ENCODE data around the gene CLIC4. TPM values are rescaled to one million over a fixed set of nuclear protein-coding genes. Genes with fewer than 3 reads are reported as not detected.

The CLIC4 gene
- total and polyA plus RNA-seq, 10 of the 15 experiments (the other 5 are each of a cell fraction or from before 2014, with no cell fraction given), result 20.4 to 107 (median 69.6) TPM

- no peaks in the 10 kb centered on the region for H3K79me2 ChIP-seq (ENCODE audit: control insufficient read depth, insufficient read depth, low read length)
- WGBS (ENCODE audit: insufficient coverage, insufficient replicate concordance, low lambda C conversion rate, missing lambda C conversion rate), result 9% methylated on average over 9 of the region's 9 CpGs
- H2AFZ ChIP-seq (ENCODE audit: control insufficient read depth, low read depth, low read length), result peak overlapping the region; percentile 30
- in situ Hi-C loops (cut with MboI), result no loop called here
- RAD21 ChIA-PET (ENCODE audit: unreplicated experiment), result interaction anchor here (0.5 to 2.4 kb wide), 13 partner anchors 11 to 103 kb away, joined by 3 to 12 read pairs (median 3); partner anchors contain the start of gene CLIC4
- CTCF ChIA-PET, result interaction anchor here (0.6 to 2.9 kb wide), 12 partner anchors 8 to 1176 kb away, joined by 3 to 12 read pairs (median 5); partner anchors contain the start of gene CLIC4
- peak overlapping the region; percentile 82 for H3K4me2 ChIP-seq (ENCODE audit: control insufficient read depth, insufficient read depth)
- no peaks in the 10 kb centered on the region for H3K27me3 ChIP-seq (replicated peaks in 1 of 2; ENCODE audit: control insufficient read depth in 2 of 2, insufficient read depth in 2 of 2, low read length in 1 of 2)
- SMC1A ChIA-PET (ENCODE audit: uncharacterized antibody, unreplicated experiment), result interaction anchor here (0.6 to 2.8 kb wide), 15 partner anchors 11 to 192 kb away, joined by 3 to 13 read pairs (median 5); partner anchors contain the start of gene CLIC4
- H3K36me3 ChIP-seq (ENCODE audit: control insufficient read depth in 2 of 2, insufficient read depth in 2 of 2, low read length in 1 of 2), result no peaks in the 10 kb centered on the region
- peak overlapping the region; percentile 23; the same call in 1 of the 2 replicates for H3K4me3 ChIP-seq
- no peaks in the 10 kb centered on the region for H4K20me1 ChIP-seq (ENCODE audit: control insufficient read depth, insufficient read depth)
- peak overlapping the region; percentile 10; the same call in 1 of the 2 replicates for H3K9ac ChIP-seq (ENCODE audit: control insufficient read depth, insufficient read depth, low read length)
- H3K9me3 ChIP-seq (replicated peaks; ENCODE audit: control insufficient read depth, insufficient read depth, low read length), result no peaks in the 10 kb centered on the region
- intact Hi-C loops (cut with micrococcal nuclease; ENCODE audit: unreplicated experiment), result no loop called here
- peaks cover 23% of the 10 kb centered on the region for H3K4me1 ChIP-seq (ENCODE audit: control insufficient read depth, insufficient read depth, low read length)
- POLR2A ChIA-PET, result interaction anchor here (0.6 to 2.8 kb wide), 6 partner anchors 12 to 100 kb away, joined by 3 to 12 read pairs (median 4); partner anchors contain the start of gene CLIC4
- ATAC-seq, result peak; percentile 98
- peak; percentile 86 for FAIRE-seq
- DNase-seq (ENCODE audit: low read depth, low spot score), result peak; percentile 71
- peak overlapping the region; percentile 52 for H3K27ac ChIP-seq (ENCODE audit: control insufficient read depth, insufficient read depth)
- no TSS peak for BruUV-seq (replicated peaks)
- TF ChIP-seq BACH1 (IDR thresholded peaks at IDR 0.05; ENCODE audit: borderline replicate concordance), result no peak; the same call in 1 of the 2 replicates
- TF ChIP-seq, protein P1, sequence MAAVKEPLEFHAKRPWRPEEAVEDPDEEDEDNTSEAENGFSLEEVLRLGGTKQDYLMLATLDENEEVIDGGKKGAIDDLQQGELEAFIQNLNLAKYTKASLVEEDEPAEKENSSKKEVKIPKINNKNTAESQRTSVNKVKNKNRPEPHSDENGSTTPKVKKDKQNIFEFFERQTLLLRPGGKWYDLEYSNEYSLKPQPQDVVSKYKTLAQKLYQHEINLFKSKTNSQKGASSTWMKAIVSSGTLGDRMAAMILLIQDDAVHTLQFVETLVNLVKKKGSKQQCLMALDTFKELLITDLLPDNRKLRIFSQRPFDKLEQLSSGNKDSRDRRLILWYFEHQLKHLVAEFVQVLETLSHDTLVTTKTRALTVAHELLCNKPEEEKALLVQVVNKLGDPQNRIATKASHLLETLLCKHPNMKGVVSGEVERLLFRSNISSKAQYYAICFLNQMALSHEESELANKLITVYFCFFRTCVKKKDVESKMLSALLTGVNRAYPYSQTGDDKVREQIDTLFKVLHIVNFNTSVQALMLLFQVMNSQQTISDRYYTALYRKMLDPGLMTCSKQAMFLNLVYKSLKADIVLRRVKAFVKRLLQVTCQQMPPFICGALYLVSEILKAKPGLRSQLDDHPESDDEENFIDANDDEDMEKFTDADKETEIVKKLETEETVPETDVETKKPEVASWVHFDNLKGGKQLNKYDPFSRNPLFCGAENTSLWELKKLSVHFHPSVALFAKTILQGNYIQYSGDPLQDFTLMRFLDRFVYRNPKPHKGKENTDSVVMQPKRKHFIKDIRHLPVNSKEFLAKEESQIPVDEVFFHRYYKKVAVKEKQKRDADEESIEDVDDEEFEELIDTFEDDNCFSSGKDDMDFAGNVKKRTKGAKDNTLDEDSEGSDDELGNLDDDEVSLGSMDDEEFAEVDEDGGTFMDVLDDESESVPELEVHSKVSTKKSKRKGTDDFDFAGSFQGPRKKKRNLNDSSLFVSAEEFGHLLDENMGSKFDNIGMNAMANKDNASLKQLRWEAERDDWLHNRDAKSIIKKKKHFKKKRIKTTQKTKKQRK (IDR thresholded peaks at IDR 0.05; ENCODE audit: low read depth, low read length), result no peak
- peak; percentile 65 for TF ChIP-seq SKIL (IDR thresholded peaks at IDR 0.05; ENCODE audit: low read depth, poor library complexity, severe bottlenecking)
- TF ChIP-seq TBL1XR1 (IDR thresholded peaks at IDR 0.05; ENCODE audit: low read depth, low read length), result no peak
- TF ChIP-seq CBX3 (IDR thresholded peaks at IDR 0.05; ENCODE audit: borderline replicate concordance, low read depth), result no peak
- TF ChIP-seq SMAD5 (IDR thresholded peaks at IDR 0.05; ENCODE audit: low read depth), result no peak
- no peak for TF ChIP-seq SMC3 (IDR thresholded peaks at IDR 0.05; ENCODE audit: borderline replicate concordance, low read length)
- TF ChIP-seq FOXM1 (IDR thresholded peaks at IDR 0.05; ENCODE audit: low read depth, low read length), result peak; percentile 45; the same call in 1 of the 2 replicates
- no peak for TF ChIP-seq USF1 (IDR thresholded peaks at IDR 0.05; ENCODE audit: borderline replicate concordance, extremely low read length, insufficient read depth, low read depth, low read length)
- TF ChIP-seq ATF3 (IDR thresholded peaks at IDR 0.05; ENCODE audit: borderline replicate concordance, extremely low read depth, low read depth, low read length), result no peak
These were observed 17.6 kb upstream of the CLIC4 start for GRCh38 chr1:24727501-24728216.
